GM18505 (cell line): ENCODE measurements around the gene LRRC27.
A peak's percentile ranks its signal among the peaks of the same experiment; 100 is the strongest.
"Not testable (repeated sequence)": the region's sequence is repeated elsewhere in the genome, so short reads cannot be mapped to it uniquely, and the experiment has no call there.

Experiments
- ATAC-seq: cut with Tn5 transposase; IDR thresholded peaks from one replicate; pipeline ENCODE4 v1.9.1; 2021; ENCODE audit not compliant: unreplicated experiment
- POLR2A ChIP-seq: IDR thresholded peaks from 4 replicates; pipeline ENCODE4 v1.6.1; 2011; ENCODE audit warnings: borderline replicate concordance; ENCODE audit not compliant: insufficient read depth, insufficient read length; ENCODE audit errors: extremely low read depth

LRRC27 gene

GRCh38 chr10:132383101-132383500 is 51.1 kb downstream of the LRRC27 start:
- TF ChIP-seq POLR2A: no peak
- no peak for ATAC-seq

GRCh38 chr10:132383751-132384196 is 51.8 kb downstream of the LRRC27 start:
- TF ChIP-seq POLR2A: no peak
- no peak for ATAC-seq

- ATAC-seq: no peak
- TF ChIP-seq POLR2A: no peak
These were observed 52.8 kb downstream of the LRRC27 start for GRCh38 chr10:132384618-132385388.

GRCh38 chr10:132385389-132385667 is 53.3 kb downstream of the LRRC27 start:
- no peak for TF ChIP-seq POLR2A
- no peak for ATAC-seq

- no peak for TF ChIP-seq POLR2A
- ATAC-seq: no peak
These were observed 53.9 kb downstream of the LRRC27 start for GRCh38 chr10:132385721-132386418.

GRCh38 chr10:132386419-132386831 is 54.4 kb downstream of the LRRC27 start:
- no peak for TF ChIP-seq POLR2A
- no peak for ATAC-seq

- ATAC-seq: not testable (repeated sequence)
These were observed 54.9 kb downstream of the LRRC27 start for GRCh38 chr10:132386896-132387295.

- peak; percentile 60 for ATAC-seq
- TF ChIP-seq POLR2A: no peak
These were observed 55.8 kb downstream of the LRRC27 start for GRCh38 chr10:132387764-132388210.

- ATAC-seq: no peak
- no peak for TF ChIP-seq POLR2A
These were observed 57.0 kb downstream of the LRRC27 start for GRCh38 chr10:132388891-132389432.

- TF ChIP-seq POLR2A: no peak
- no peak for ATAC-seq
These were observed 57.6 kb downstream of the LRRC27 start for GRCh38 chr10:132389433-132390169.

GRCh38 chr10:132390170-132390920 is 58.4 kb downstream of the LRRC27 start:
- no peak for TF ChIP-seq POLR2A

GRCh38 chr10:132390921-132391675 is 59.1 kb downstream of the LRRC27 start:
- TF ChIP-seq POLR2A: no peak

More at GRCh38 chr10:132390170-132390920, 58.4 kb downstream of the LRRC27 start:
- ATAC-seq: no peak

More at GRCh38 chr10:132390921-132391675, 59.1 kb downstream of the LRRC27 start:
- no peak for ATAC-seq
